Activated CD8-positive, alpha-beta T cell treated with anti-CD3 and anti-CD28 coated beads for 36 hours (primary cell): ENCODE data around the gene NPR1. TPM values are rescaled to one million over a fixed set of nuclear protein-coding genes. Genes with fewer than 3 reads are reported as not detected.
"Not testable (repeated sequence)": the region's sequence is repeated elsewhere in the genome, so short reads cannot be mapped to it uniquely, and the experiment has no call there.

Experiments
- ATAC-seq: fragments of 200-7000 bp; cut with Tn5 transposase; one replicate; pipeline ENCODE4 v1.10.0; 2021; ENCODE audit warnings: mild to moderate bottlenecking, moderate library complexity
- CTCF ChIA-PET: fragments of 350-600 bp; sonication (Branson Sonifier 250); formaldehyde crosslinking; loops from one replicate; lab custom pipeline; 2021; ENCODE audit warnings: antibody characterized with exemption; lab: Charles Lee
- POLR2A ChIA-PET: fragments of 350-600 bp; sonication (Branson Sonifier 250); formaldehyde crosslinking; loops from one replicate; lab custom pipeline; 2021; ENCODE audit warnings: antibody characterized with exemption; lab: Charles Lee
- DNase-seq: peaks from one replicate; pipeline ENCODE4 v3.0.0-alpha.2; 2020
- H3K27ac Mint-ChIP-seq: one replicate; pipeline ENCODE4 v1.8.0; 2021; ENCODE audit warnings: mild to moderate bottlenecking, mixed read lengths
- H3K27me3 Mint-ChIP-seq: one replicate; pipeline ENCODE4 v1.8.0; 2021; ENCODE audit warnings: mixed read lengths
- H3K36me3 Mint-ChIP-seq: one replicate; pipeline ENCODE4 v1.8.0; 2021; ENCODE audit warnings: low read depth, mixed read lengths
- H3K4me1 Mint-ChIP-seq: one replicate; pipeline ENCODE4 v1.8.0; 2021; ENCODE audit warnings: low read depth, mixed read lengths
- H3K4me3 Mint-ChIP-seq: one replicate; pipeline ENCODE4 v1.8.0; 2021; ENCODE audit warnings: mild to moderate bottlenecking, moderate library complexity, mixed read lengths
- H3K9me3 Mint-ChIP-seq: one replicate; pipeline ENCODE4 v1.8.0; 2021; ENCODE audit warnings: mixed read lengths
- CTCF ChIP-seq: fragments of 200-600 bp; IDR thresholded peaks from one replicate; pipeline ENCODE4 v1.8.0; 2022; ENCODE audit warnings: antibody characterized with exemption, mild to moderate bottlenecking
- intact Hi-C: fragments of 100-400 bp; cut with micrococcal nuclease; formaldehyde crosslinking; loops from one replicate; pipeline ENCODE4 v1.10.0; 2022
- total RNA-seq, 2 experiments: library from RNA; stranded (reverse); gene quantifications; one replicate each; pipeline ENCODE4 v1.2.3, GENCODE V29; 2021

NPR1 gene
- total RNA-seq, 2 experiments from 2014 or later, result not detected

DNA sequence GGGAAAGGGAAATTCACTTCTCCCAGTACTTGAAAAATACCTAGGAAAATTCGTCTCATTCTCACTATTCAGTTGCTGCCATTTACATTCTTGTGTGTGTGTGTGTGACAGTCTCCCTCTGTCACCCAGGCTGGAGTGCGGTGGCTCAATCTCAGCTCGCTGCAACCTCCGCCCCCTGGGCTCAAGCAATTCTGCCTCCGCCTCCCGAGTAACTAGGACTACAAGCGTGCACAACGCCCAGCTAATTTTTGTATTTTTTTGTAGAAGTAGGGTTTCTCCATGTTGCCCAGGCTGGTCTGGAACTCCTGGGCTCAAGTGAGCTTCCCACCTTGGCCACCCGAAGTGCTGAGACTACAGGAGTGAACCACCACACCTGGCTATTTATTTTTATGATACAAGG, 18.8 kb upstream of the NPR1 start:
- Mint-ChIP-seq H3K9me3 (no peaks in the 10 kb centered on the region), H3K27me3 (no peaks in the 10 kb centered on the region), H3K4me3 (peak overlapping the region; percentile 98), H3K36me3 (peaks cover 33% of the 10 kb centered on the region), H3K4me1 (peaks cover 12% of the 10 kb centered on the region), H3K27ac (peak overlapping the region; percentile 96)
- ChIA-PET POLR2A (interaction anchor here (0.7 to 5.6 kb wide), 9 partner anchors 8 to 331 kb away, joined by 3 to 44 read pairs (median 8); partner anchors contain the start of genes CHTOP, ILF2 and RPS27), CTCF (interaction anchor here (0.9 to 2.1 kb wide), 4 partner anchors 25 to 149 kb away, joined by 3 to 8 read pairs (median 6); partner anchors contain the start of gene CHTOP)
- DNase-seq (no peak), ATAC-seq (no peak)
- intact Hi-C loops, result no loop called here
- no peak for TF ChIP-seq CTCF

- Mint-ChIP-seq H3K4me3 (peak overlapping the region; percentile 29), H3K4me1 (peaks cover 12% of the 10 kb centered on the region), H3K9me3 (no peaks in the 10 kb centered on the region), H3K36me3 (peaks cover 47% of the 10 kb centered on the region), H3K27me3 (no peaks in the 10 kb centered on the region), H3K27ac (peak overlapping the region; percentile 60)
- ChIA-PET POLR2A (interaction anchor here (0.7 to 5.6 kb wide), 11 partner anchors 8 to 140 kb away, joined by 3 to 44 read pairs (median 5); partner anchors contain the start of genes ILF2 and S100A1), CTCF (interaction anchor here (0.8 to 1.2 kb wide), 2 partner anchors 94 to 151 kb away, joined by 3 to 4 read pairs; no protein-coding TSS in a partner anchor)
- ATAC-seq (no peak), DNase-seq (no peak)
- TF ChIP-seq CTCF, result no peak
- intact Hi-C loops, result no loop called here
These were observed 17.3 kb upstream of the NPR1 start for GRCh38 chr1:153661111-153661708.

DNA sequence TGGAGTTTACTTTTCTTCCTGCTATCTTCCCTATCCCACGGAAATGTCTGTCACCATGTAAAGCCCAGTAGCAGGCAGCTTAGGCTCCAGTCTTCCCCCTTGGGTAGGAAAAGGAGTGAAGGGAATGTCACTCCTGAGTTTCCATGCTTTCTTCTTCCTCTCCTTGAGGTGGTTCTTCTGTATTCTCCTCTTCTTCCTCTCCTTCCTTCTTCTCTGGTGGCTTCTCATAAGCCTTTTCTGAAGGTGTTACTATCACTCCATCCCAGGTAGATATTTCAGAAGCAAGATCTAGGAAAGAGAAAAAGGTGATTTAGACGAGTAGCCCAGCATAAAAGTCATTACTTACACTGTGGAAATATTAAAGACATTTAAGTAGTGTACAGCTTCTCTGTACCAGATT, 16.2 kb upstream of the NPR1 start:
- Mint-ChIP-seq H3K4me1 (peaks cover 13% of the 10 kb centered on the region), H3K4me3 (no peak overlapping the region), H3K27me3 (no peaks in the 10 kb centered on the region), H3K9me3 (no peaks in the 10 kb centered on the region), H3K27ac (peak overlapping the region; percentile 60), H3K36me3 (peaks cover 55% of the 10 kb centered on the region)
- TF ChIP-seq CTCF, result no peak
- POLR2A ChIA-PET, result interaction anchor here (1.0 to 5.6 kb wide), 6 partner anchors 12 to 118 kb away, joined by 3 to 44 read pairs (median 4); no protein-coding TSS in a partner anchor
- CTCF ChIA-PET, result interaction anchor here (1.2 kb wide), 1 partner anchor 152 kb away, joined by 4 read pairs; no protein-coding TSS in a partner anchor
- DNase-seq (no peak), ATAC-seq (no peak)
- intact Hi-C loops, result no loop called here

DNA sequence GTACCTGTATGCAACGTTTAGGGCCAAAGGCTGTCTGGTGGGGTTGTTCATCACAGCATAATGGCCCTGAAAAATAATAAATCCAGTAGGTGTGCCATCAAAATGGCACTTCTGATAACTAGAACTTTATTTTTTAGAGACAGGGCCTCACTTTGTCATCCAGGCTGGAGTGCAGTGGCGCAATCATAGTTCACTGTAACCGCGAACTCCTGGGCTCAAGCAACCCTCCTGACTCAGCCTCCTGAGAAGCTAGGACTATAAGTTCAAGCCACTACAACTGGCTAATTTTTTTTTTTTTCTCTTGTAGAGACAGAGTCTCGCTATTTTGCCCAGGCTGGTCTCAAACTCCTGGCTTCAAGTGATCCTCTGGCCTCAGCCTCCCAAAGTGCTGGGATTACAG, 15.3 kb upstream of the NPR1 start:
- DNase-seq, result no peak
- POLR2A ChIA-PET, result interaction anchor here (1.0 to 5.6 kb wide), 4 partner anchors 10 to 69 kb away, joined by 3 to 44 read pairs (median 3); no protein-coding TSS in a partner anchor
- TF ChIP-seq CTCF, result no peak

DNA sequence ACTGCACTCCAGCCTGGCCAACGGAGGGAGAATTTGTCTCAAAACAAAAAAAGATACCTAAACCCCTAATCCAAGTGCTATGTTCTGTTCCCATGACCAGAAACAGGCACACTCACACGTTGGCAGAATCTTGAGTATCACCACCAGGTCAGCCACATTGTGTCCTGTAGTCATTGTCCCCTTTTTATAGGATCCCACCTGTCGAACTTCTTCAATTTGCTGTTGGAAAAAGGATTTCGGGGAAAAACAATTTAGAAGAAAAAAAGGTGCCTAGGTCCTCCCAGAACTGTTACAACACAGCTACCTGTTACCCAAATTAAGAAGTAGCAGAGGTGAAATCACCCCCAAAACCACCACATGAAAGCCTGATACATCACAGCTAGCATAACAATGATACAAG, 11.0 kb upstream of the NPR1 start:
- no peak for DNase-seq
- H3K4me3 Mint-ChIP-seq, result no peak overlapping the region

More for the DNA sequence above, 15.3 kb upstream of the NPR1 start:
- H3K27ac Mint-ChIP-seq, result no peak overlapping the region
- H3K4me1 Mint-ChIP-seq, result peaks cover 22% of the 10 kb centered on the region
- H3K4me3 Mint-ChIP-seq, result no peak overlapping the region
- peaks cover 64% of the 10 kb centered on the region for H3K36me3 Mint-ChIP-seq
- H3K9me3 Mint-ChIP-seq, result no peaks in the 10 kb centered on the region
- ATAC-seq, result no peak
- CTCF ChIA-PET, result no interaction called here
- no peaks in the 10 kb centered on the region for H3K27me3 Mint-ChIP-seq
- intact Hi-C loops, result no loop called here

GRCh38 chr1:153668672-153669071, 9.8 kb upstream of the NPR1 start:
- intact Hi-C loops, DNase-seq, H3K27me3 Mint-ChIP-seq, ATAC-seq, H3K4me3 Mint-ChIP-seq, H3K9me3 Mint-ChIP-seq: not testable (repeated sequence)
- H3K27ac Mint-ChIP-seq, result peak overlapping the region; percentile 78
- peaks cover 26% of the 10 kb centered on the region for H3K4me1 Mint-ChIP-seq
- peaks cover 61% of the 10 kb centered on the region for H3K36me3 Mint-ChIP-seq
- POLR2A ChIA-PET, result interaction anchor here (0.6 to 2.1 kb wide), 6 partner anchors 8 to 324 kb away, joined by 3 to 12 read pairs (median 6); partner anchors contain the start of gene SNAPIN
- CTCF ChIA-PET, result interaction anchor here (0.8 to 1.0 kb wide), 2 partner anchors 9 to 10 kb away, joined by 3 read pairs; partner anchors contain the start of gene SNAPIN

More for the DNA sequence above, 11.0 kb upstream of the NPR1 start:
- intact Hi-C loops, result no loop called here
- no peak for TF ChIP-seq CTCF
- ChIA-PET POLR2A (interaction anchor here (0.7 to 2.1 kb wide), 14 partner anchors 8 to 1668 kb away, joined by 3 to 12 read pairs (median 4); partner anchors contain the start of gene SNAPIN), CTCF (interaction anchor here (0.7 to 1.3 kb wide), 4 partner anchors 10 to 95 kb away, joined by 3 read pairs; no protein-coding TSS in a partner anchor)
- Mint-ChIP-seq H3K27me3 (no peaks in the 10 kb centered on the region), H3K9me3 (no peaks in the 10 kb centered on the region), H3K27ac (peak overlapping the region; percentile 78), H3K36me3 (peaks cover 71% of the 10 kb centered on the region), H3K4me1 (peaks cover 23% of the 10 kb centered on the region)
- ATAC-seq, result no peak
